Body of pancreas (tissue), 4 donors: ENCODE results near the gene BCAM.

Experiments used
- CTCF ChIP-seq, 7 experiments: fragments of 450-650 bp in 4 of 7; fragments of 200-600 bp in 3 of 7; sonication (generic) in 3 of 7; IDR thresholded peaks; one replicate each; pipeline ENCODE4 v1.5.1; 2016 to 2019; ENCODE audit warnings: antibody characterized with exemption in 7 of 7
- POLR2A ChIP-seq, 3 donors: fragments of 450-650 bp; IDR thresholded peaks; one replicate each; pipeline ENCODE4 v1.6.1; 2016; ENCODE audit warnings: antibody characterized with exemption in 3 of 3, mild to moderate bottlenecking in 2 of 3

DNA sequence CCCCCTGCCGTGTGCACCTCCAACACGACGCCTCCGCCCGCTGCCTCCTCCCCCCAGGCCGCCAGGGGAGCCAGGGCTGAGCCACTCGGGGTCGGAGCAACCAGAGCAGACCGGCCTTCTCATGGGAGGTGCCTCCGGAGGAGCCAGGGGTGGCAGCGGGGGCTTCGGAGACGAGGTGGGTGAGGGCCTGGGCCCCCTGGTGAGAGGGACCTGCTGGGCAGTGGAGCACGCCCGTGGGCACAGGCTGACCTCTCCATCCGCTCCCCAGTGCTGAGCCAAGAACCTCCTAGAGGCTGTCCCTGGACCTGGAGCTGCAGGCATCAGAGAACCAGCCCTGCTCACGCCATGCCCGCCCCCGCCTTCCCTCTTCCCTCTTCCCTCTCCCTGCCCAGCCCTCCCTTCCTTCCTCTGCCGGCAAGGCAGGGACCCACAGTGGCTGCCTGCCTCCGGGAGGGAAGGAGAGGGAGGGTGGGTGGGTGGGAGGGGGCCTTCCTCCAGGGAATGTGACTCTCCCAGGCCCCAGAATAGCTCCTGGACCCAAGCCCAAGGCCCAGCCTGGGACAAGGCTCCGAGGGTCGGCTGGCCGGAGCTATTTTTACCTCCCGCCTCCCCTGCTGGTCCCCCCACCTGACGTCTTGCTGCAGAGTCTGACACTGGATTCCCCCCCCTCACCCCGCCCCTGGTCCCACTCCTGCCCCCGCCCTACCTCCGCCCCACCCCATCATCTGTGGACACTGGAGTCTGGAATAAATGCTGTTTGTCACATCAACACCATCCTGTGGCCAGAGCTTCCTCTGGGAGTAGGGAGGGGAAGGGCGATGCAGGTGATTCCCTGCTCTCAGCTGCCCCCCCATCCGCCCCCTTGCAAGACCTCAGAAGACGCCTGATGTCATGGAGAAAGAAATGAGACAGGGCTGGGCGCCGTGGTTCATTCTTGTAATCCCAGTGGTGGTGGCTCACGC lies 12.0 kb downstream of the BCAM start:
- TF ChIP-seq POLR2A (IDR thresholded peaks at IDR 0.05) (no peak), CTCF (IDR thresholded peaks at IDR 0.05) (no peak)
